Stimulated activated CD4-positive, alpha-beta T cell treated with anti-CD3 and anti-CD28 coated beads, Interleukin-1b, Interleukin-23, amount 100 ng/mL, for 24 hours (primary cell): Measurements from ENCODE around the gene TCHP.
"Not testable (repeated sequence)": the region's sequence is repeated elsewhere in the genome, so short reads cannot be mapped to it uniquely, and the experiment has no call there.

ENCODE experiments used
- DNase-seq, 4 experiments: peaks; one replicate each; pipeline ENCODE4 v3.0.0-alpha.2; 2020; ENCODE audit warnings: low read depth in 4 of 4, low spot score in 1 of 4

TCHP gene

GRCh38 chr12:109899783-109900751 is at the start of gene TCHP:
Gene TCHP, plus strand, starts transcription at chr12:109900274. Its CDS starts 2,753 bp downstream, at chr12:109903027.
- DNase-seq: peak; percentile 47 to 59 (median 51)

GRCh38 chr12:109850518-109850917 is 49.6 kb upstream of the TCHP start:
- DNase-seq: not testable (repeated sequence)

- DNase-seq: no peak
These were observed 44.7 kb upstream of the TCHP start for GRCh38 chr12:109855377-109855776.

GRCh38 chr12:109857715-109858114 is 42.4 kb upstream of the TCHP start:
- DNase-seq: no peak

GRCh38 chr12:109858764-109859163 is 41.3 kb upstream of the TCHP start:
- no peak for DNase-seq

GRCh38 chr12:109860977-109861376 is 39.1 kb upstream of the TCHP start:
- DNase-seq: no peak

GRCh38 chr12:109861689-109862314 is 38.3 kb upstream of the TCHP start:
- no peak for DNase-seq

- DNase-seq: not testable (repeated sequence)
These were observed 37.6 kb upstream of the TCHP start for GRCh38 chr12:109862491-109862890.

- DNase-seq: no peak
These were observed 36.0 kb upstream of the TCHP start for GRCh38 chr12:109863847-109864712.

- no peak for DNase-seq
These were observed 35.2 kb upstream of the TCHP start for GRCh38 chr12:109864916-109865315.

- no peak for DNase-seq
These were observed 31.7 kb upstream of the TCHP start for GRCh38 chr12:109868182-109869051.

- DNase-seq: no peak
These were observed 29.4 kb upstream of the TCHP start for GRCh38 chr12:109870648-109871047.

GRCh38 chr12:109871668-109872314 is 28.3 kb upstream of the TCHP start:
- DNase-seq: no peak

GRCh38 chr12:109873653-109874052 is 26.4 kb upstream of the TCHP start:
- DNase-seq: no peak

GRCh38 chr12:109875572-109876131 is 24.4 kb upstream of the TCHP start:
- no peak for DNase-seq

- no peak for DNase-seq
These were observed 23.7 kb upstream of the TCHP start for GRCh38 chr12:109876406-109876805.

- DNase-seq: no peak
These were observed 22.4 kb upstream of the TCHP start for GRCh38 chr12:109877504-109878246.

- DNase-seq: no peak
These were observed 21.8 kb upstream of the TCHP start for GRCh38 chr12:109878247-109878625.

- DNase-seq: no peak
These were observed 21.3 kb upstream of the TCHP start for GRCh38 chr12:109878749-109879148.
